SK-N-SH (cell line): Measurements from ENCODE around the gene GNPDA2. TPM values are rescaled to one million over a fixed set of nuclear protein-coding genes. Genes with fewer than 3 reads are reported as not detected.
"Not testable (repeated sequence)": the region's sequence is repeated elsewhere in the genome, so short reads cannot be mapped to it uniquely, and the experiment has no call there.

Source experiments
- CTCF ChIA-PET: fragments of 300-600, 350-600 bp; formaldehyde crosslinking; extraction: SDS; loops from one replicate; lab custom pipeline; 2021; lab: Yijun Ruan, JAX
- POLR2A ChIA-PET: fragments of 350-600 bp; sonication (Branson Sonifier 250); formaldehyde crosslinking; extraction: SDS; loops from one replicate; lab custom pipeline; 2020; ENCODE audit warnings: antibody characterized with exemption, inconsistent platforms; lab: Yijun Ruan, JAX
- DNase-seq: peaks from one replicate; pipeline ENCODE4 v3.0.0; 2012
- H2AFZ ChIP-seq: fragments of 200-600 bp; sonication (generic); 2 replicates; pipeline ENCODE4 v1.8.1; 2016; ENCODE audit warnings: antibody characterized with exemption, mild to moderate bottlenecking, low read depth
- H3F3A ChIP-seq: fragments of 200-600 bp; sonication (generic); replicated peaks from 2 replicates; pipeline ENCODE3; 2016; ENCODE audit warnings: antibody characterized with exemption, mild to moderate bottlenecking; ENCODE audit not compliant: insufficient read depth
- H3K27ac ChIP-seq, 2 experiments: fragments of 200-500 bp in 1 of 2; fragments of 200-600 bp in 1 of 2; sonication (Bioruptor generic) in 1 of 2; sonication (generic), shearing (Covaris generic) in 1 of 2; 2 replicates each; pipeline versions ENCODE4 v1.5.1 to v1.6.1; 2014 to 2016; ENCODE audit warnings: low read depth in 2 of 2, inconsistent platforms in 1 of 2, low read length in 1 of 2, mild to moderate bottlenecking in 1 of 2, mixed read lengths in 1 of 2
- H3K27me3 ChIP-seq: fragments of 200-600 bp; sonication (generic), shearing (Covaris generic); 2 replicates; pipeline ENCODE4 v1.6.1; 2016; ENCODE audit warnings: mixed run types; ENCODE audit not compliant: insufficient read depth
- H3K36me3 ChIP-seq, 2 experiments: fragments of 200-500 bp in 1 of 2; fragments of 200-600 bp in 1 of 2; sonication (Bioruptor generic) in 1 of 2; sonication (generic) in 1 of 2; replicated peaks in 1 of 2; 2 replicates each; pipeline versions ENCODE3 to v1.5.1; 2014 to 2016; ENCODE audit warnings: low read length in 1 of 2, mild to moderate bottlenecking in 1 of 2; ENCODE audit not compliant: insufficient read depth in 2 of 2, control insufficient read depth in 1 of 2
- H3K4me1 ChIP-seq, 2 experiments: fragments of 200-500 bp in 1 of 2; fragments of 200-600 bp in 1 of 2; sonication (Bioruptor generic) in 1 of 2; sonication (generic), shearing (Covaris generic) in 1 of 2; 2 replicates each; pipeline versions ENCODE4 v1.5.1 to v1.6.1; 2014 to 2016; ENCODE audit warnings: low read depth in 1 of 2, low read length in 1 of 2, mixed run types in 1 of 2; ENCODE audit not compliant: insufficient read depth in 2 of 2, control insufficient read depth in 1 of 2
- H3K4me2 ChIP-seq: fragments of 200-600 bp; sonication (generic), shearing (Covaris generic); 2 replicates; pipeline ENCODE4 v1.6.1; 2017; ENCODE audit warnings: mixed run types
- H3K4me3 ChIP-seq, 2 experiments: fragments of 200-500 bp in 1 of 2; fragments of 200-600 bp in 1 of 2; sonication (Bioruptor generic) in 1 of 2; sonication (generic), shearing (Covaris generic) in 1 of 2; 2 replicates each; pipeline versions ENCODE4 v1.5.1 to v1.8.1; 2014 to 2016; ENCODE audit warnings: low read depth in 2 of 2, inconsistent platforms in 1 of 2, low read length in 1 of 2, mild to moderate bottlenecking in 1 of 2, mixed read lengths in 1 of 2, moderate library complexity in 1 of 2
- H3K79me2 ChIP-seq: fragments of 200-600 bp; sonication (generic); 2 replicates; pipeline ENCODE4 v1.8.1; 2017; ENCODE audit warnings: mild to moderate bottlenecking; ENCODE audit not compliant: insufficient read depth
- H3K9ac ChIP-seq: fragments of 200-600 bp; sonication (generic); 2 replicates; pipeline ENCODE4 v1.6.1; 2017; ENCODE audit warnings: mixed run types
- H3K9me2 ChIP-seq: fragments of 200-600 bp; sonication (generic); 2 replicates; pipeline ENCODE4 v1.6.1; 2017; ENCODE audit warnings: mixed run types
- H3K9me3 ChIP-seq: fragments of 200-600 bp; sonication (generic); 2 replicates; pipeline ENCODE4 v1.6.1; 2017; ENCODE audit warnings: mixed run types, mild to moderate bottlenecking, moderate library complexity
- H4K20me1 ChIP-seq: fragments of 200-600 bp; sonication (generic); 2 replicates; pipeline ENCODE4 v1.6.1; 2017; ENCODE audit warnings: mild to moderate bottlenecking, mixed run types; ENCODE audit not compliant: insufficient read depth
- CTCF ChIP-seq: fragments of 200-600 bp; sonication (generic); IDR thresholded peaks from 2 replicates; pipeline ENCODE4 v1.6.1; 2017; ENCODE audit warnings: antibody characterized with exemption, mild to moderate bottlenecking, moderate library complexity
- ELF1 ChIP-seq: IDR thresholded peaks from 2 replicates; pipeline ENCODE4 v1.4.0; 2012
- EP300 ChIP-seq, 2 experiments: IDR thresholded peaks; 2 replicates each; pipeline versions ENCODE4 v1.4.0 to v1.6.1; 2012; ENCODE audit warnings: borderline replicate concordance in 1 of 2, low read depth in 1 of 2, low read length in 1 of 2
- REST ChIP-seq: IDR thresholded peaks from 2 replicates; pipeline ENCODE4 v1.6.1; 2012; ENCODE audit warnings: mild to moderate bottlenecking, low read depth, low read length, moderate library complexity
- USF1 ChIP-seq: IDR thresholded peaks from 2 replicates; pipeline ENCODE4 v1.4.0; 2012; ENCODE audit warnings: low read depth, borderline replicate concordance
- WGBS: methylation state at CpG from one replicate; pipeline ENCODE4 v1.1.6; 2017; ENCODE audit warnings: low lambda C conversion rate; 5-methylcytosine and 5-hydroxymethylcytosine counted together
- polyA plus RNA-seq, 3 experiments: library from polyadenylated mRNA; depleted of rRNA; stranded (reverse); fragments of >200 nt; gene quantifications; 2 replicates each; pipeline ENCODE4 v1.2.3, GENCODE V29; 2012

The GNPDA2 gene
- polyA plus RNA-seq, 1 of the 3 experiments (the other 2 are of a cell fraction) = 7.8 TPM

- CTCF ChIA-PET = interaction anchor here (1.2 kb wide), 1 partner anchor 12 kb away, joined by 4 read pairs; the partner anchor contains the start of gene GNPDA2
- Histone ChIP-seq H3K4me3 (no peak overlapping the region), H2AFZ (no peak overlapping the region), H3F3A (no peaks in the 10 kb centered on the region), H3K79me2 (no peaks in the 10 kb centered on the region), H3K36me3 (no peaks in the 10 kb centered on the region), H3K4me2 (no peak overlapping the region), H3K27ac (no peak overlapping the region), H3K9me3 (no peaks in the 10 kb centered on the region), H3K4me1 (no peaks in the 10 kb centered on the region; a peak in 1 of 4 replicates), H3K9ac (no peak overlapping the region), H4K20me1 (no peaks in the 10 kb centered on the region), H3K9me2 (no peaks in the 10 kb centered on the region)
- DNase-seq = no peak
- 6% methylated on average over 2 of the region's 2 CpGs for WGBS
- POLR2A ChIA-PET = no interaction called here
- TF ChIP-seq USF1 (no peak), CTCF (peak; percentile 48)
- TF ChIP-seq, all 33 proteins: peak for 1
- H3K27me3 ChIP-seq = no peaks in the 10 kb centered on the region
These were observed 12.3 kb upstream of the GNPDA2 start for GRCh38 chr4:44738615-44739014.

GRCh38 chr4:44736900-44737299 lies 10.5 kb upstream of the GNPDA2 start:
- POLR2A ChIA-PET = no interaction called here
- no peaks in the 10 kb centered on the region for H3F3A ChIP-seq
- CTCF ChIA-PET = interaction anchor here (1.2 kb wide), 1 partner anchor 23 kb away, joined by 3 read pairs; no protein-coding TSS in a partner anchor
- no peak overlapping the region for H2AFZ ChIP-seq
- H3K4me3 ChIP-seq = no peak overlapping the region
- no peak overlapping the region for H3K27ac ChIP-seq
- H3K79me2 ChIP-seq = no peaks in the 10 kb centered on the region
- H3K4me1 ChIP-seq = no peaks in the 10 kb centered on the region; a peak in 1 of 4 replicates
- H3K36me3 ChIP-seq = no peaks in the 10 kb centered on the region
- no peak overlapping the region for H3K4me2 ChIP-seq
- H3K9me2 ChIP-seq = no peaks in the 10 kb centered on the region
- no peaks in the 10 kb centered on the region for H3K9me3 ChIP-seq
- H3K9ac ChIP-seq = no peak overlapping the region
- TF ChIP-seq ELF1 (no peak), REST (no peak), EP300 (IDR thresholded peaks at IDR 0.05; ENCODE audit: borderline replicate concordance in 1 of 2, low read depth in 1 of 2, low read length in 1 of 2) (no peak)
- no peaks in the 10 kb centered on the region for H3K27me3 ChIP-seq
- WGBS = 91% methylated on average over 2 of the region's 2 CpGs
- H4K20me1 ChIP-seq = no peaks in the 10 kb centered on the region
- DNase-seq = no peak

GRCh38 chr4:44728694-44729093 lies 2.3 kb upstream of the GNPDA2 start:
- H3F3A ChIP-seq, H3K36me3 ChIP-seq, H3K4me2 ChIP-seq, POLR2A ChIA-PET, H3K4me1 ChIP-seq, H4K20me1 ChIP-seq, H2AFZ ChIP-seq, H3K27me3 ChIP-seq, H3K9me3 ChIP-seq, DNase-seq, H3K9me2 ChIP-seq, H3K4me3 ChIP-seq, H3K27ac ChIP-seq, CTCF ChIA-PET, H3K9ac ChIP-seq: not testable (repeated sequence)
- 93% methylated on average over 9 of the region's 9 CpGs for WGBS
- peaks cover 25% of the 10 kb centered on the region for H3K79me2 ChIP-seq
